22Rv1 (cell line): Measurements from ENCODE around the gene HS6ST3.

ENCODE experiments used
- H3K27ac ChIP-seq: fragments of 450-650 bp; 2 replicates; pipeline ENCODE4 v1.5.1; 2017
- CTCF ChIP-seq: fragments of 450-650 bp; IDR thresholded peaks from 2 replicates; pipeline ENCODE4 v1.5.1; 2017; ENCODE audit warnings: mild to moderate bottlenecking
- ZFX ChIP-seq: fragments of 450-650 bp; IDR thresholded peaks from 2 replicates; pipeline ENCODE4 v1.6.1; 2017; ENCODE audit warnings: antibody characterized with exemption, borderline replicate concordance

HS6ST3 gene

DNA sequence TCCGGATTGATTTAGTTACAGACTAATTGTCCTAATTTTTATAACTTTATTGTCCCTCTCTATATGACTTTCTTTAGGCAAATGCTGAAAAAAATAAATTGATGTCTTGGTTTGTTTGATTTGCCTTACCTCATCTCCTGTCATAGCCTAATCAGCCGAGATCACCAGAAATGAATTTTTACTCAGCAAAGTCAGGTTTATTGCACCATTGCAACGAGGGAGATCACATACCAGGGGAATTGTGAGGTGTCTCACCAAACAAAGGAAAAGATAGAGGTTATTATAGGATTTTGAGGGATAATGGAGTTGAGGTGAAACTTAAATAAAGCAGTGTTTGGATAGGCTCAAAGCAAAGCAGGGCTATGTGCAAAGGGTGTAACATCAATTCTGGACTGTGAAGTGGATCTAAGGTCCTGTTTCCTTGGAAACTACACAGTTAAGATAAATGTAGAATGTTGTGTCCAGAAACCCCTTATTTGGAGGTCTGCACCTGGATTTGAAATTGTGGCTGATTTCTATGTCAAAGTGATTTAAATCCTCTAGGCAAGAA is 531.8 kb downstream of the HS6ST3 start:
- TF ChIP-seq ZFX (no peak), CTCF (no peak)
- H3K27ac ChIP-seq = no peak overlapping the region

GRCh38 chr13:96629331-96629730 is 539.4 kb downstream of the HS6ST3 start:
- TF ChIP-seq CTCF (no peak), ZFX (no peak)
- no peak overlapping the region for H3K27ac ChIP-seq

GRCh38 chr13:96632536-96633320 is 542.8 kb downstream of the HS6ST3 start:
- H3K27ac ChIP-seq = no peak overlapping the region
- TF ChIP-seq CTCF (no peak), ZFX (no peak)

GRCh38 chr13:96636001-96636709 is 546.2 kb downstream of the HS6ST3 start:
- H3K27ac ChIP-seq = no peak overlapping the region
- TF ChIP-seq ZFX (no peak), CTCF (no peak)

DNA sequence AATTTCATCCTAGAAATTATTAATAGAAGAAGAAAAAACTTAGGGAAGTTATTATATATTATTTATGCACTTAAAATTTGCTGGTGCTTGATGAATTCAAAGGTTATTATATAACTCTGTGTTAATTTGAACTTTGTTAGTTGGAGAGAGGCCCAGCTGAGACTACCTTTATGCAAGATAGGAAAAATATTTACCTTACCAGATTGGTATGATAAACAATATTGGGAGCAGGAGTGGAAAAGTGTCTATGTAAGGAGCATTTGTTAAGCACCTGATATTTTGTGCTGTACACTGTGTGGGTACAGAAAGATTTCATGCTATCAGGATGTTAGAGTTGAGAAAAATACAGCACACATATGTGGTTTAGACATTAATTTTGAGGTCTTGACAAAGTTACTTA is 547.1 kb downstream of the HS6ST3 start:
- TF ChIP-seq CTCF (no peak), ZFX (no peak)

GRCh38 chr13:96646101-96646500 is 556.2 kb downstream of the HS6ST3 start:
- no peak overlapping the region for H3K27ac ChIP-seq
- TF ChIP-seq CTCF (no peak), ZFX (no peak)

More for the DNA sequence above, 547.1 kb downstream of the HS6ST3 start:
- no peak overlapping the region for H3K27ac ChIP-seq
